GM23338 (cell line): Measurements from ENCODE around the gene MYH2. TPM values are rescaled to one million over a fixed set of nuclear protein-coding genes. Genes with fewer than 3 reads are reported as not detected.

ENCODE experiments used
- ATAC-seq: fragments of 200-7000 bp; cut with Tn5 transposase; 3 replicates; pipeline ENCODE4 v1.9.1; 2020
- DNase-seq: peaks from one replicate; pipeline ENCODE4 v3.0.0-alpha.2; 2015; ENCODE audit warnings: low spot score
- H2AFZ ChIP-seq: fragments of 200-600 bp; sonication (generic); 2 replicates; pipeline ENCODE4 v1.8.0; 2016; ENCODE audit warnings: antibody characterized with exemption, mild to moderate bottlenecking, moderate library complexity
- H3F3A ChIP-seq: fragments of 200-600 bp; sonication (generic); replicated peaks from 2 replicates; pipeline ENCODE4 v1.8.0; 2017; ENCODE audit warnings: antibody characterized with exemption, mixed run types, low read depth
- H3K27ac ChIP-seq: fragments of 200-600 bp; sonication (generic); 2 replicates; pipeline ENCODE4 v1.6.1; 2016; ENCODE audit warnings: low read depth
- H3K27me3 ChIP-seq: fragments of 200-600 bp; sonication (generic); 2 replicates; pipeline ENCODE4 v1.8.0; 2016; ENCODE audit warnings: mild to moderate bottlenecking, mixed run types, moderate library complexity; ENCODE audit not compliant: insufficient read depth
- H3K36me3 ChIP-seq: fragments of 200-600 bp; sonication (generic); 2 replicates; pipeline ENCODE4 v1.8.0; 2016; ENCODE audit warnings: mild to moderate bottlenecking; ENCODE audit not compliant: insufficient read depth
- H3K4me1 ChIP-seq: fragments of 200-600 bp; sonication (generic); 2 replicates; pipeline ENCODE4 v1.8.0; 2016; ENCODE audit warnings: mild to moderate bottlenecking, moderate library complexity; ENCODE audit not compliant: insufficient read depth
- H3K4me2 ChIP-seq: fragments of 200-600 bp; sonication (generic); 2 replicates; pipeline ENCODE4 v1.7.1; 2017; ENCODE audit warnings: mixed run types
- H3K4me3 ChIP-seq: fragments of 200-600 bp; sonication (generic); 2 replicates; pipeline ENCODE4 v1.6.1; 2016; ENCODE audit warnings: mixed run types
- H3K79me2 ChIP-seq: fragments of 200-600 bp; sonication (generic); replicated peaks from 2 replicates; pipeline ENCODE4 v1.8.0; 2017; ENCODE audit warnings: mild to moderate bottlenecking; ENCODE audit not compliant: insufficient read depth
- H3K9me2 ChIP-seq: fragments of 200-600 bp; sonication (generic); 2 replicates; pipeline ENCODE4 v1.8.0; 2017; ENCODE audit not compliant: insufficient read depth
- H4K20me1 ChIP-seq: fragments of 200-600 bp; sonication (generic); replicated peaks from 2 replicates; pipeline ENCODE4 v1.8.0; 2017; ENCODE audit warnings: mild to moderate bottlenecking; ENCODE audit not compliant: insufficient read depth
- H3K27ac Mint-ChIP-seq: 2 replicates; pipeline ENCODE4 v1.8.0; 2020; ENCODE audit warnings: inconsistent platforms, mild to moderate bottlenecking, moderate library complexity, mixed read lengths
- H3K27me3 Mint-ChIP-seq: 3 replicates; pipeline ENCODE4 v1.8.0; 2022; ENCODE audit warnings: low read depth, mild to moderate bottlenecking, moderate library complexity, mixed read lengths, inconsistent platforms; ENCODE audit not compliant: insufficient read depth, poor library complexity
- H3K36me3 Mint-ChIP-seq: 3 replicates; pipeline ENCODE4 v1.8.0; 2021; ENCODE audit warnings: low read depth, mild to moderate bottlenecking, inconsistent platforms, moderate library complexity, mixed read lengths
- H3K4me1 Mint-ChIP-seq: 3 replicates; pipeline ENCODE4 v1.8.0; 2020; ENCODE audit warnings: mild to moderate bottlenecking, inconsistent platforms, mixed read lengths
- H3K4me3 Mint-ChIP-seq: 3 replicates; pipeline ENCODE4 v1.8.0; 2021; ENCODE audit warnings: moderate library complexity, mild to moderate bottlenecking, inconsistent platforms, mixed read lengths
- H3K9me3 Mint-ChIP-seq: 3 replicates; pipeline ENCODE4 v1.8.0; 2020; ENCODE audit warnings: moderate library complexity, mild to moderate bottlenecking, inconsistent platforms, mixed read lengths
- EZH2 ChIP-seq: fragments of 200-600 bp; sonication (generic); IDR thresholded peaks from one replicate; pipeline ENCODE4 v1.8.0; 2017; ENCODE audit warnings: antibody characterized with exemption, mild to moderate bottlenecking, low read depth; ENCODE audit not compliant: unreplicated experiment
- JUNB ChIP-seq: IDR thresholded peaks from one replicate; pipeline ENCODE4 v1.6.1; 2016; ENCODE audit warnings: antibody characterized with exemption; ENCODE audit not compliant: unreplicated experiment
- POLR2AphosphoS5 ChIP-seq: IDR thresholded peaks from 2 replicates; pipeline ENCODE4 v1.6.1; 2016; ENCODE audit warnings: antibody characterized with exemption, low read depth
- REST ChIP-seq: IDR thresholded peaks from one replicate; pipeline ENCODE4 v1.6.1; 2018; ENCODE audit warnings: antibody characterized with exemption; ENCODE audit not compliant: unreplicated experiment
- ZNF114 ChIP-seq: fragments of 250-450 bp; sonication (Bioruptor Pico); IDR thresholded peaks from 2 replicates; pipeline ENCODE4 v1.5.0; 2020; ENCODE audit warnings: mild to moderate bottlenecking, moderate library complexity
- ZNF331 ChIP-seq: fragments of 250-450 bp; sonication (Bioruptor Pico); IDR thresholded peaks from 2 replicates; pipeline ENCODE4 v1.5.0; 2020; ENCODE audit warnings: low read depth, mild to moderate bottlenecking, moderate library complexity
- polyA plus RNA-seq: library from polyadenylated mRNA; unstranded; fragments of >200 nt; fragmentation: Nextera tagmentation; extraction: Ambion mirVana; gene quantifications from 2 replicates; pipeline ENCODE4 v1.2.1, GENCODE V29; 2016
- total RNA-seq: library from RNA; depleted of rRNA; stranded (reverse); fragments of >200 nt; shearing (Covaris generic); gene quantifications from 2 replicates; pipeline ENCODE4 v1.2.3, GENCODE V29; 2014
- TF ChIP-seq, protein P1 (sequence below): IDR thresholded peaks from 2 replicates; pipeline ENCODE4 v1.6.1; 2016; ENCODE audit warnings: antibody characterized with exemption
- TF ChIP-seq, protein P2 (sequence below): fragments of 250-450 bp; sonication (Bioruptor Pico); IDR thresholded peaks from 2 replicates; pipeline ENCODE4 v1.5.0; 2020; ENCODE audit warnings: mild to moderate bottlenecking, moderate library complexity
- TF ChIP-seq, protein P3 (sequence below), 2 experiments: fragments of 200-600 bp in 1 of 2; sonication (generic) in 1 of 2; conservative IDR thresholded peaks; 2 replicates each; pipeline versions ENCODE4 v1.5.1 to v1.6.1; 2016 to 2017; ENCODE audit warnings: antibody characterized with exemption in 2 of 2, low read depth in 2 of 2, mild to moderate bottlenecking in 2 of 2, moderate library complexity in 1 of 2

MYH2 gene
- total and polyA plus RNA-seq, 2 experiments from 2014 or later, result 7.5 to 27.7 TPM

GRCh38 chr17:10556301-10557005, 7.0 kb upstream of the MYH2 start:
- Mint-ChIP-seq H3K9me3 (no peaks in the 10 kb centered on the region), H3K27me3 (peaks cover 5% of the 10 kb centered on the region), H3K36me3 (no peaks in the 10 kb centered on the region; the same call in 2 of the 3 replicates), H3K27ac (no peak overlapping the region), H3K4me1 (peaks cover 29% of the 10 kb centered on the region), H3K4me3 (no peak overlapping the region)
- Histone ChIP-seq H3K4me3 (no peak overlapping the region), H2AFZ (peak overlapping the region; percentile 89), H3K27ac (no peak overlapping the region), H3K4me1 (peaks cover 18% of the 10 kb centered on the region), H3F3A (no peaks in the 10 kb centered on the region), H3K4me2 (no peak overlapping the region), H3K36me3 (no peaks in the 10 kb centered on the region), H3K27me3 (no peaks in the 10 kb centered on the region), H3K79me2 (no peaks in the 10 kb centered on the region), H4K20me1 (no peaks in the 10 kb centered on the region), H3K9me2 (peaks cover 12% of the 10 kb centered on the region)
- no peak for ATAC-seq
- no peak for DNase-seq
- TF ChIP-seq JUNB (no peak), EZH2 (no peak), REST (no peak), POLR2AphosphoS5 (no peak), ZNF114 (CRISPR knock-in tag) (no peak), ZNF331 (CRISPR knock-in tag) (no peak)
- TF ChIP-seq, protein P1, sequence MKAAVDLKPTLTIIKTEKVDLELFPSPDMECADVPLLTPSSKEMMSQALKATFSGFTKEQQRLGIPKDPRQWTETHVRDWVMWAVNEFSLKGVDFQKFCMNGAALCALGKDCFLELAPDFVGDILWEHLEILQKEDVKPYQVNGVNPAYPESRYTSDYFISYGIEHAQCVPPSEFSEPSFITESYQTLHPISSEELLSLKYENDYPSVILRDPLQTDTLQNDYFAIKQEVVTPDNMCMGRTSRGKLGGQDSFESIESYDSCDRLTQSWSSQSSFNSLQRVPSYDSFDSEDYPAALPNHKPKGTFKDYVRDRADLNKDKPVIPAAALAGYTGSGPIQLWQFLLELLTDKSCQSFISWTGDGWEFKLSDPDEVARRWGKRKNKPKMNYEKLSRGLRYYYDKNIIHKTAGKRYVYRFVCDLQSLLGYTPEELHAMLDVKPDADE, result no peak
- TF ChIP-seq, protein P2, sequence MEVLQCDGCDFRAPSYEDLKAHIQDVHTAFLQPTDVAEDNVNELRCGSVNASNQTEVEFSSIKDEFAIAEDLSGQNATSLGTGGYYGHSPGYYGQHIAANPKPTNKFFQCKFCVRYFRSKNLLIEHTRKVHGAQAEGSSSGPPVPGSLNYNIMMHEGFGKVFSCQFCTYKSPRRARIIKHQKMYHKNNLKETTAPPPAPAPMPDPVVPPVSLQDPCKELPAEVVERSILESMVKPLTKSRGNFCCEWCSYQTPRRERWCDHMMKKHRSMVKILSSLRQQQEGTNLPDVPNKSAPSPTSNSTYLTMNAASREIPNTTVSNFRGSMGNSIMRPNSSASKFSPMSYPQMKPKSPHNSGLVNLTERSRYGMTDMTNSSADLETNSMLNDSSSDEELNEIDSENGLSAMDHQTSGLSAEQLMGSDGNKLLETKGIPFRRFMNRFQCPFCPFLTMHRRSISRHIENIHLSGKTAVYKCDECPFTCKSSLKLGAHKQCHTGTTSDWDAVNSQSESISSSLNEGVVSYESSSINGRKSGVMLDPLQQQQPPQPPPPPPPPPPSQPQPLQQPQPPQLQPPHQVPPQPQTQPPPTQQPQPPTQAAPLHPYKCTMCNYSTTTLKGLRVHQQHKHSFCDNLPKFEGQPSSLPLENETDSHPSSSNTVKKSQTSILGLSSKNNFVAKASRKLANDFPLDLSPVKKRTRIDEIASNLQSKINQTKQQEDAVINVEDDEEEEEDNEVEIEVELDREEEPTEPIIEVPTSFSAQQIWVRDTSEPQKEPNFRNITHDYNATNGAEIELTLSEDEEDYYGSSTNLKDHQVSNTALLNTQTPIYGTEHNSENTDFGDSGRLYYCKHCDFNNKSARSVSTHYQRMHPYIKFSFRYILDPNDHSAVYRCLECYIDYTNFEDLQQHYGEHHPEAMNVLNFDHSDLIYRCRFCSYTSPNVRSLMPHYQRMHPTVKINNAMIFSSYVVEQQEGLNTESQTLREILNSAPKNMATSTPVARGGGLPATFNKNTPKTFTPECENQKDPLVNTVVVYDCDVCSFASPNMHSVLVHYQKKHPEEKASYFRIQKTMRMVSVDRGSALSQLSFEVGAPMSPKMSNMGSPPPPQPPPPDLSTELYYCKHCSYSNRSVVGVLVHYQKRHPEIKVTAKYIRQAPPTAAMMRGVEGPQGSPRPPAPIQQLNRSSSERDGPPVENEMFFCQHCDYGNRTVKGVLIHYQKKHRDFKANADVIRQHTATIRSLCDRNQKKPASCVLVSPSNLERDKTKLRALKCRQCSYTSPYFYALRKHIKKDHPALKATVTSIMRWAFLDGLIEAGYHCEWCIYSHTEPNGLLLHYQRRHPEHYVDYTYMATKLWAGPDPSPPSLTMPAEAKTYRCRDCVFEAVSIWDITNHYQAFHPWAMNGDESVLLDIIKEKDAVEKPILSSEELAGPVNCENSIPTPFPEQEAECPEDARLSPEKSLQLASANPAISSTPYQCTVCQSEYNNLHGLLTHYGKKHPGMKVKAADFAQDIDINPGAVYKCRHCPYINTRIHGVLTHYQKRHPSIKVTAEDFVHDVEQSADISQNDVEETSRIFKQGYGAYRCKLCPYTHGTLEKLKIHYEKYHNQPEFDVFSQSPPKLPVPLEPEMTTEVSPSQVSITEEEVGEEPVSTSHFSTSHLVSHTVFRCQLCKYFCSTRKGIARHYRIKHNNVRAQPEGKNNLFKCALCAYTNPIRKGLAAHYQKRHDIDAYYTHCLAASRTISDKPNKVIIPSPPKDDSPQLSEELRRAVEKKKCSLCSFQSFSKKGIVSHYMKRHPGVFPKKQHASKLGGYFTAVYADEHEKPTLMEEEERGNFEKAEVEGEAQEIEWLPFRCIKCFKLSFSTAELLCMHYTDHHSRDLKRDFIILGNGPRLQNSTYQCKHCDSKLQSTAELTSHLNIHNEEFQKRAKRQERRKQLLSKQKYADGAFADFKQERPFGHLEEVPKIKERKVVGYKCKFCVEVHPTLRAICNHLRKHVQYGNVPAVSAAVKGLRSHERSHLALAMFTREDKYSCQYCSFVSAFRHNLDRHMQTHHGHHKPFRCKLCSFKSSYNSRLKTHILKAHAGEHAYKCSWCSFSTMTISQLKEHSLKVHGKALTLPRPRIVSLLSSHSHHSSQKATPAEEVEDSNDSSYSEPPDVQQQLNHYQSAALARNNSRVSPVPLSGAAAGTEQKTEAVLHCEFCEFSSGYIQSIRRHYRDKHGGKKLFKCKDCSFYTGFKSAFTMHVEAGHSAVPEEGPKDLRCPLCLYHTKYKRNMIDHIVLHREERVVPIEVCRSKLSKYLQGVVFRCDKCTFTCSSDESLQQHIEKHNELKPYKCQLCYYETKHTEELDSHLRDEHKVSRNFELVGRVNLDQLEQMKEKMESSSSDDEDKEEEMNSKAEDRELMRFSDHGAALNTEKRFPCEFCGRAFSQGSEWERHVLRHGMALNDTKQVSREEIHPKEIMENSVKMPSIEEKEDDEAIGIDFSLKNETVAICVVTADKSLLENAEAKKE (CRISPR knock-in tag), result no peak
- TF ChIP-seq, protein P3, sequence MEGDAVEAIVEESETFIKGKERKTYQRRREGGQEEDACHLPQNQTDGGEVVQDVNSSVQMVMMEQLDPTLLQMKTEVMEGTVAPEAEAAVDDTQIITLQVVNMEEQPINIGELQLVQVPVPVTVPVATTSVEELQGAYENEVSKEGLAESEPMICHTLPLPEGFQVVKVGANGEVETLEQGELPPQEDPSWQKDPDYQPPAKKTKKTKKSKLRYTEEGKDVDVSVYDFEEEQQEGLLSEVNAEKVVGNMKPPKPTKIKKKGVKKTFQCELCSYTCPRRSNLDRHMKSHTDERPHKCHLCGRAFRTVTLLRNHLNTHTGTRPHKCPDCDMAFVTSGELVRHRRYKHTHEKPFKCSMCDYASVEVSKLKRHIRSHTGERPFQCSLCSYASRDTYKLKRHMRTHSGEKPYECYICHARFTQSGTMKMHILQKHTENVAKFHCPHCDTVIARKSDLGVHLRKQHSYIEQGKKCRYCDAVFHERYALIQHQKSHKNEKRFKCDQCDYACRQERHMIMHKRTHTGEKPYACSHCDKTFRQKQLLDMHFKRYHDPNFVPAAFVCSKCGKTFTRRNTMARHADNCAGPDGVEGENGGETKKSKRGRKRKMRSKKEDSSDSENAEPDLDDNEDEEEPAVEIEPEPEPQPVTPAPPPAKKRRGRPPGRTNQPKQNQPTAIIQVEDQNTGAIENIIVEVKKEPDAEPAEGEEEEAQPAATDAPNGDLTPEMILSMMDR (conservative IDR thresholded peaks at IDR 0.05; ENCODE audit: low read depth in 2 of 2), result no peak
